ENCODE measurements around the gene PIAS3. TPM values are rescaled to one million over a fixed set of nuclear protein-coding genes. Genes with fewer than 3 reads are reported as not detected.

The PIAS3 gene
- total RNA-seq, 2 donors from 2014 or later, result 15.0 to 17.1 TPM

Small RNA genes lying within 50 kb of the gene (microRNA-seq; reads per million reads assigned to microRNA genes)
- gene MIR6736, result 0 reads per million in 2 donors

Other genes with a start within 250 kb of the PIAS3 start
- gene PDZK1, start 151.7 kb downstream of the PIAS3 start, total RNA-seq, result under 1 TPM; 0.12 to 0.65 TPM
- under 1 TPM in 1 of 2 donors, not detected in 1; 0.21 TPM for gene CD160, start 139.6 kb downstream of the PIAS3 start, total RNA-seq
- 10 to 100 TPM; 27.7 to 34.4 TPM for gene RNF115, start 35.0 kb downstream of the PIAS3 start, total RNA-seq
- gene POLR3C, start 34.9 kb downstream of the PIAS3 start, total RNA-seq, result 10 to 100 TPM; 13.3 to 17.0 TPM
- 1 to 10 TPM; 3.6 to 3.7 TPM for gene NUDT17, start 13.5 kb downstream of the PIAS3 start, total RNA-seq
- 1 to 10 TPM; 1.5 to 2.0 TPM for gene ANKRD35, start 26.8 kb upstream of the PIAS3 start, total RNA-seq
- gene ITGA10, start 51.0 kb upstream of the PIAS3 start, total RNA-seq, result 10 to 100 TPM in 1 of 2 donors, 1 to 10 TPM in 1; 2.2 to 13.4 TPM
- 10 to 100 TPM; 19.0 to 20.3 TPM for gene PEX11B, start 59.6 kb upstream of the PIAS3 start, total RNA-seq
- 10 to 100 TPM; 67.0 to 99.2 TPM for gene RBM8A, start 68.4 kb upstream of the PIAS3 start, total RNA-seq
- gene LIX1L, start 98.9 kb upstream of the PIAS3 start, total RNA-seq, result 10 to 100 TPM; 25.7 to 32.3 TPM
- 1 to 10 TPM in 1 of 2 donors, under 1 TPM in 1; 0.94 to 1.8 TPM for gene ANKRD34A, start 105.5 kb upstream of the PIAS3 start, total RNA-seq
- 10 to 100 TPM; 38.4 to 45.8 TPM for gene POLR3GL, start 105.6 kb upstream of the PIAS3 start, total RNA-seq
- 100 to 1,000 TPM; 602 to 909 TPM for gene TXNIP, start 137.5 kb upstream of the PIAS3 start, total RNA-seq
- 10 to 100 TPM; 64.5 to 96.1 TPM for gene HJV, start 162.7 kb upstream of the PIAS3 start, total RNA-seq